Left cardiac atrium (tissue), 4 donors: ENCODE measurements around the gene TRAF6. TPM values are rescaled to one million over a fixed set of nuclear protein-coding genes. Genes with fewer than 3 reads are reported as not detected.

ENCODE experiments used
- ATAC-seq, 2 donors: fragments of 200-7000 bp; cut with Tn5 transposase; one replicate each; pipeline ENCODE4 v1.9.1; 2020; ENCODE audit warnings: mild to moderate bottlenecking in 2 of 2, moderate library complexity in 2 of 2
- DNase-seq: peaks from one replicate; pipeline ENCODE4 v3.0.0-alpha.2; 2020
- intact Hi-C, 2 donors: fragments of 100-400 bp; cut with DNase I; formaldehyde crosslinking; loops; one replicate each; pipeline versions ENCODE4 v1.14.1 to v1.15.1; 2022 to 2023
- total RNA-seq, 2 donors: library from RNA; stranded (reverse); fragmentation: NEBNext Ultra II Directional; extraction: Animal tissue kit (Norgen Biotek cat#: 25700); gene quantifications; one replicate each; pipeline ENCODE4 v1.2.1, GENCODE V29; 2021
- donor health status: DM: no; HTN: yes; CAD: no.
- donor health status: DM: no; HTN: yes; CAD: no; lungs with severe emphysema.
- donor health status: DM: yes; HTN: yes; CAD: no.
- donor health status: Dilated cardiomyopathy.

The TRAF6 gene
- total RNA-seq, 2 donors from 2014 or later, result 9.7 to 13.1 TPM

DNA sequence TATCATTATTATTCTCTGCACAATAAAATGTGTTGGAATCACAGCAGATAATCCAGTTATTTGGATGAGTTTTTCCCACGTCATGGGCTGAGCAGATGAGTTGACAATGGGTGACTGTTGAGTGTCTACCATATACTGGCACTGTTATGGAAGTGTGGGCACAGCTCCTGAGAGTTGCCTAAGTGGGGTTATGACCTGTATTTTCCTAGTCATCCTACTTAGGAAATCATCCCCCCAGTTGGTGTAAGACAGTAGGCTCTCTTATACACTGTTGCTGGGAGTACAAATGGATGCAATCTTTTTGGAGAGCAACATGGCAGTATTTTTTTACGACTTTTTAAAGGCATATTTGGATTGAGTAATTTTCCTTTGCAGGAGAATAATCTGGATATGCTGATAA lies 66.4 kb downstream of the TRAF6 start:
- ATAC-seq (no peak), DNase-seq (no peak)
- intact Hi-C loops, result no loop called here

DNA sequence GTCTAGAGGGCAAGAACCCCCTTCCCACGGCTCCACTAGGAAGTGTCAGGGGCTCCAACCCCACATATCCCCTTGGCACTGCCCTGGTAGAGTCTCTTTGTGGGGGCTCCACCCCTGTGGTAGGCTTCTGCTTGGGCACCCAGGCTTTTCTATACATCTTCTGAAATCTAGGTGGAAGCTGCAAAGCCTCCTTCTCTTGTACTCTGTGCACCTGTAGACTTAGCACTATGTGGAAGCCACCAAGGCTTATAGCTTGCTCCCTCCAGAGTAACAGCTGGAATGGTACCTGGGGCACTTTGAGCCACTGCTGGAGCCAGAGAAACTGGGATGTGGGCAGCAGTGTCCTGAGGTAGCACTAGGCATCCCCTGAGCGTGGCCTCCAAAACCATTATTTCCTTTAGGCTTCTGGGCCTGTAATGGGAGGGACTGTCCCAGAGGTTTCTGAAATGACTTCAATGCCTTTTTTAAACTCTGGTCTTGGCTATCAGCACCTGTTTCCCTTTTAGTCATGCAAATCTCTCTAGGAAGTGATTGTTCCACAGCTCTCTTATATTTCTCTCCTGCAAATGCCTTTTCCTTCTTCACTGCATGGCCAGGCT lies 68.4 kb downstream of the TRAF6 start:
- ATAC-seq (no peak), DNase-seq (no peak)
- intact Hi-C loops, result no loop called here

DNA sequence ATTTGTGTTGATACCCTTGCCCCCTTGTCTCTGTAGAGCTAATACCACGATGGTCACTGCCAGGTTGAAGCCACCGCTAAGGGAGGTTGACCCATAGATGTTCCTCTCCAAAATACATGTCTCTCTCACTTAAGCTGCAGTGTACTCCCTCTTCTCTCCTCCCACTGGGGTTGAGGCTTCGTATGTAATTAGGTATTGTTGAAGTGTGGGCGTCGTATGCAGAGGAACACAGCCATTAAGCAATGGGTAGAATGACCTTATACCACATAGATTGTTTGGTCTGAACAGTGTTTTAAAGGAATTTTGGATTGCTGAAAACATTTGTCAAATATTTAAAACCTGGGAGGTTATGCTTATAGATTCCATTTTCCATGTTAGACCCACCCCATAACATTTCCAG lies 71.9 kb downstream of the TRAF6 start:
- ATAC-seq (no peak), DNase-seq (no peak)
- intact Hi-C loops, result no loop called here

DNA sequence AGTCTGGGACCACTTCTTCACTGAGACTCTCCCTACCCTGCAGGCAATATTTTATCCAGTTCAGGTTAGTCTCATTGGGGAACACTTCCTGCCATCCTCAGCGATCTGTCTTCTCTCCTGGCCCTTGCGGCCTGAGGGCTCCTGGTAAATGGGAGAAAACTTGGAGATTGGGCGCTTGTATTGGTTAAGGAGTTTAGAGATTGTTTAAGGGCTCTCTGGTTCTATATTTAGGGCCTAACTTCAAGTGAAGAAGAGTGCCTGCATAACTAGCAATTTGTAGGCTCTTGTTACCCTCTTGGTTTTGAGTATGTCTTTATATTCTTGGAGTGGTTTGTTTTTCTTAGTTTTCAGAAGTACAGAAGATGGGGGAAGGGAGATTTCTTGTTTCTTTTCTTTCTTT lies 72.7 kb downstream of the TRAF6 start:
- ATAC-seq (no peak), DNase-seq (no peak)
- intact Hi-C loops, result no loop called here

Other genes starting within 250 kb of the TRAF6 start
- gene COMMD9, start 220.8 kb downstream of the TRAF6 start, total RNA-seq, result 10 to 100 TPM; 38.4 to 48.8 TPM
- gene PRR5L, start 214.0 kb downstream of the TRAF6 start, total RNA-seq, result 1 to 10 TPM; 4.0 to 5.8 TPM
- gene RAG1, start 57.7 kb upstream of the TRAF6 start, total RNA-seq, result 1 to 10 TPM in 1 of 2 donors, under 1 TPM in 1; 0.65 to 1.1 TPM
- gene IFTAP, start 84.2 kb upstream of the TRAF6 start, total RNA-seq, result 10 to 100 TPM; 31.9 to 35.2 TPM
- gene RAG2, start 88.0 kb upstream of the TRAF6 start, total RNA-seq, result not detected